Motor neuron (in vitro differentiated cells): ENCODE measurements around the gene SARS2. TPM values are rescaled to one million over a fixed set of nuclear protein-coding genes. Genes with fewer than 3 reads are reported as not detected.

Experiments
- ATAC-seq, 8 experiments: fragments of 200-7000 bp; cut with Tn5 transposase; replicated peaks in 6 of 8; 2 replicates each; pipeline ENCODE4 v1.8.0; 2021; ENCODE audit warnings: mild to moderate bottlenecking in 8 of 8, moderate library complexity in 8 of 8
- H3K27ac ChIP-seq, 2 donors: fragments of 250-450 bp; sonication (Bioruptor Pico); 2 replicates each; pipeline ENCODE4 v1.9.0; 2021; ENCODE audit warnings: antibody characterized with exemption in 2 of 2, mild to moderate bottlenecking in 2 of 2, moderate library complexity in 1 of 2
- H3K4me1 ChIP-seq, 2 donors: fragments of 250-450 bp; sonication (Bioruptor Pico); replicated peaks in 1 of 2; 2 replicates each; pipeline ENCODE4 v1.6.1; 2021; ENCODE audit warnings: antibody characterized with exemption in 2 of 2, mild to moderate bottlenecking in 2 of 2, moderate library complexity in 1 of 2
- H3K4me3 ChIP-seq, 5 donors: fragments of 250-450 bp; sonication (Bioruptor Pico); 2 replicates each; pipeline ENCODE4 v1.9.0; 2021; ENCODE audit warnings: antibody characterized with exemption in 5 of 5, mild to moderate bottlenecking in 5 of 5, moderate library complexity in 4 of 5
- WGBS, 10 experiments: fragments of 450-650 bp; shearing (Covaris generic); methylation state at CpG; one replicate each; pipeline ENCODE4 v1.0.0; 2022; 5-methylcytosine and 5-hydroxymethylcytosine counted together
- in situ Hi-C, 9 experiments: fragments of 400-800 bp; cut with MboI; loops; one replicate each; pipeline ENCODE4 v1.15.0; 2021; ENCODE audit warnings: low sequenced_read_pairs in 9 of 9, low pct_unique_long_range_greater_than_20kb in 2 of 9; ENCODE audit not compliant: unreplicated experiment in 9 of 9
- total RNA-seq, 8 experiments: library from RNA; unstranded; fragments of 300-600 nt; gene quantifications; 2 replicates each; pipeline versions ENCODE4 v1.2.3 to v1.2.4, GENCODE V29; 2022

Gene SARS2
- total RNA-seq, 8 experiments from 2014 or later, result 8.4 to 53.6 (median 19.1) TPM

DNA sequence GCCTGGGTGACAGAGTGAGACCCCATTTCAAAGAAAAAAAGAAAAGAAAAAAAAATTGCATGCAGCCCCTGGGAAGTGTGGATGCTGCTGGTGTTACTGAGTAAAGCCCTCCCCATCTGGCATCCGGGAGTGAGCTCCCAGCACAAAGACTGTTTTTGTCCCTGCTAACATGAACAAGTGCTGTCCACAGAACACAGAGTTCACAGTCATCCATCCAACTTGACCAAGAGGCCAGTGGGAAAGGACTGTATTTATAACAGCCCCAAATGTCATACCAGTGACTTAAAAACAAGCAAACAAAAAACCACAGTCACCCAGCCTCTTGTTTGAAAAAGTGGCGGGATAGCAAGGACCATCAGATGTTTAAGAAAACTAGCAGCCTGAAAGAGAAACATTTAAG is 34.2 kb upstream of the SARS2 start:
- in situ Hi-C loops, result loop anchor here in 4 of 9 experiments (25.0 kb wide), 1 partner anchor 373 kb away; the partner anchor contains the start of genes GMFG (in 4 of the 4) and SAMD4B (in 4 of the 4)
- peaks cover 0 to 2% of the 10 kb centered on the region in 2 donors for H3K4me1 ChIP-seq
- no peak overlapping the region for H3K27ac ChIP-seq
- 60 to 100% (median 92%) methylated on average over 1 to 2 of the region's 2 CpGs for WGBS, 10 experiments
- no peak for ATAC-seq
- no peak overlapping the region for H3K4me3 ChIP-seq

DNA sequence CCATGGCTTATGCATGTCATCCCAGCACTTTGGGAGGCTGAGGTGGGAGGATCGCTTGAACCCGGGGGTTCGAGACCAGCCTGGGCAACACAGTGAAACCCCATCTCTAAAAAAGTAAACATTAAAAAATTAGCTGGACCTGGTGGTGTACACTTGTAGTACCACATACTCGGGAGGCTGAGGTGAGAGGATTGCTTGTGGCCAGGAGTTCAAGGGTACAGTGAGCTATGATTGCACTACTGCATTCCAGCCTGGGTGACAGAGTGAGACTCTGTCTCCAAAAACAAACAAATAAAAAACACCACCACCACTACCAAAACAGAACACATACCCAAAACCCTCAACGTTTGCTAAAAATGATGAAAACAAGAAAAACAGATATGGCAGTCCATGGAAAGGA is 29.1 kb upstream of the SARS2 start:
- ATAC-seq, result no peak
- in situ Hi-C loops, result loop anchor here in 4 of 9 experiments (25.0 kb wide), 1 partner anchor 378 kb away; the partner anchor contains the start of genes GMFG (in 4 of the 4) and SAMD4B (in 4 of the 4)
- Histone ChIP-seq H3K4me1 (peaks cover 0 to 2% of the 10 kb centered on the region in 2 donors), H3K4me3 (no peak overlapping the region), H3K27ac (no peak overlapping the region)
- WGBS, 10 experiments, result 70 to 100% (median 92%) methylated on average over 1 to 5 of the region's 5 CpGs

DNA sequence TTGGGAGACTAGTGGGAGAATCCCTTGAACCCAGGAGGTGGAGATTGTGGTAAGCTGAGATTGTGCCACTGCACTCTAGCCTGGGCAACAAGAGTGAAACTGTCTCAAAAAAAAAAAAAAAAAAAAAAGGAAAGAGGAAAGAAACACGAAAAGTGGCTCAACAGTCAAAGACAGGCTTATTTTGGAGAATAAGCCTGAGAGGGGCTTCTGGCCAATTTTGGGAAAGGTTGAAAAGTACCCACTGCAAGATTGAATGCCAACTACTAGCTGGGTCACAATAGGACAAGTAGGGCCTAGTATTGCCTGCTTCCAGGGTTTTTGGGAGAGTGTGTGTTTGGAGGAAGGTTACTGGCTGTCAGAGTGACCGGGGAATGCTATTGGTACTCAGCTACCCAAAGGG is 27.7 kb upstream of the SARS2 start:
- Histone ChIP-seq H3K27ac (no peak overlapping the region), H3K4me1 (peaks cover 0 to 2% of the 10 kb centered on the region in 2 donors), H3K4me3 (no peak overlapping the region)
- 33 to 100% (median 96%) methylated on average over 1 to 2 of the region's 2 CpGs for WGBS, 10 experiments
- in situ Hi-C loops, result loop anchor here in 4 of 9 experiments (25.0 kb wide), 1 partner anchor 379 kb away; the partner anchor contains the start of genes GMFG (in 4 of the 4) and SAMD4B (in 4 of the 4)
- ATAC-seq, result no peak

- in situ Hi-C loops, result loop anchor here in 4 of 9 experiments (25.0 kb wide), 1 partner anchor 381 kb away; the partner anchor contains the start of genes GMFG (in 4 of the 4) and SAMD4B (in 4 of the 4)
- H3K27ac ChIP-seq, result no peak overlapping the region
- no peak overlapping the region for H3K4me3 ChIP-seq
- 57 to 100% (median 91%) methylated on average over 1 to 2 of the region's 2 CpGs; no CpG with 5 or more reads in 2 of the 10 experiments for WGBS, 10 experiments
- no peak for ATAC-seq
- no peaks in the 10 kb centered on the region for H3K4me1 ChIP-seq
Observed at GRCh38 chr19:38956264-38956663, 25.7 kb upstream of the SARS2 start.

GRCh38 chr19:38953677-38954076 is 23.1 kb upstream of the SARS2 start:
- no peak overlapping the region for H3K27ac ChIP-seq
- H3K4me1 ChIP-seq, result peaks cover 0 to 5% of the 10 kb centered on the region in 2 donors
- H3K4me3 ChIP-seq, result no peak overlapping the region
- in situ Hi-C loops, result loop anchor here in 4 of 9 experiments (25.0 kb wide), 1 partner anchor 384 kb away; the partner anchor contains the start of genes GMFG (in 4 of the 4) and SAMD4B (in 4 of the 4)
- no peak for ATAC-seq
- 75 to 100% (median 81%) methylated on average over 1 to 4 of the region's 4 CpGs; no CpG with 5 or more reads in 6 of the 10 experiments for WGBS, 10 experiments

GRCh38 chr19:38952395-38953165 is 22.0 kb upstream of the SARS2 start:
- in situ Hi-C loops, result loop anchor here in 4 of 9 experiments (25.0 kb wide), 1 partner anchor 385 kb away; the partner anchor contains the start of genes GMFG (in 4 of the 4) and SAMD4B (in 4 of the 4)
- no peak overlapping the region for H3K27ac ChIP-seq
- WGBS, 10 experiments, result 54 to 97% (median 75%) methylated on average over 2 to 13 of the region's 13 CpGs
- H3K4me3 ChIP-seq, result no peak overlapping the region
- ATAC-seq, result peak in 1 of 8 experiments; percentile 36
- H3K4me1 ChIP-seq, result peaks cover 0 to 5% of the 10 kb centered on the region in 2 donors

GRCh38 chr19:38951187-38951586 is 20.6 kb upstream of the SARS2 start:
- 88 to 100% (median 94%) methylated on average over 1 to 3 of the region's 3 CpGs; no CpG with 5 or more reads in 1 of the 10 experiments for WGBS, 10 experiments
- ATAC-seq, result no peak
- Histone ChIP-seq H3K4me1 (peaks cover 0 to 5% of the 10 kb centered on the region in 2 donors), H3K4me3 (no peak overlapping the region), H3K27ac (no peak overlapping the region)
- in situ Hi-C loops, result loop anchor here in 4 of 9 experiments (25.0 kb wide), 1 partner anchor 386 kb away; the partner anchor contains the start of genes GMFG (in 4 of the 4) and SAMD4B (in 4 of the 4)

DNA sequence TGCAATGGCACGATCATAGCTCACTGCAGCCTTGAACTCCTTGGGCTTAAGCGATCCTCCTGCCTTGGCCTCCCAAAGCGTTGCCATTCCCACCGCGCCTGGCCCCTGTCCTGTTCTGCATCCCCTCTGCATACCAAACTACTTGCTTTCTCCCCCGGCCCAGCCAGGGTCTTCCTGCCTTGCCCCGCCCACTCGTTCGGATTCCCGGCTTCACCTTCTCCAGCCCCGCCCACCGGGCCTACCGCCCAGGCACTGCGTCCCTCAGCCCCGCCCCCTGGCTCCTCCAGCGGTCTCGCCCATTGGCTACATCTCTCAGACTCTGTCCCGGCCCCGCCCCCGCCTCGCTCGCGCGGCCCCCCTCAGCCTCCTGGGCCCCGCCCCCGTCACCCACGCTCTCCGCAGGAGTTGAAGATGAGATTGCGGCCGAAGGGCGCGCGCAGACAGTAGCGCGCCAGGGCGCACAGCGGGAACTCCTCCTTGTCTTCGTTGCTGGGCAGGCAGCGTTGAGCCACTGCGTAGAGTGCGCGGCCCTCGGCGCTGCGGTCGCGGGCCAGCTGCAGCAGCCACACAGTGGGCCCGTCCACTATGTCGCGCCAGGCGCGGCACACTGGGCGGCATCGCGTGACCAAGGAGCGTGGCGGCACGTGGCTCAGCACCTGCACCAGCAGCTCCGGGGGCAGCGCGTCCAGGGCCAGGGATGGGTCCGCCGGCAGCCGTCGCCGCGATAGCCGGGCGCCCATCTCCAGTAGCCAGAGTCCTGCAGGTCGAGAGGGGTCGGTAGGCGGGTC is 19.2 kb upstream of the SARS2 start:
- Histone ChIP-seq H3K4me3 (peak overlapping the region; percentile 10 to 33 (median 26)), H3K27ac (peak overlapping the region in 1 of 2 donors; percentile 48), H3K4me1 (peaks cover 0 to 5% of the 10 kb centered on the region in 2 donors)
- ATAC-seq, result peak; percentile 22 to 92 (median 78)
- WGBS, 10 experiments, result 75 to 100% methylated on average over 1 of the region's 72 CpGs; no CpG with 5 or more reads in 8 of the 10 experiments
- in situ Hi-C loops, result loop anchor here in 5 of 9 experiments (25.0 kb wide), 2 partner anchors 388 to 537 kb away; partner anchors contain the start of genes GMFG (in 4 of the 5), SAMD4B (in 4 of the 5) and FAM98C (in 1 of the 5)

DNA sequence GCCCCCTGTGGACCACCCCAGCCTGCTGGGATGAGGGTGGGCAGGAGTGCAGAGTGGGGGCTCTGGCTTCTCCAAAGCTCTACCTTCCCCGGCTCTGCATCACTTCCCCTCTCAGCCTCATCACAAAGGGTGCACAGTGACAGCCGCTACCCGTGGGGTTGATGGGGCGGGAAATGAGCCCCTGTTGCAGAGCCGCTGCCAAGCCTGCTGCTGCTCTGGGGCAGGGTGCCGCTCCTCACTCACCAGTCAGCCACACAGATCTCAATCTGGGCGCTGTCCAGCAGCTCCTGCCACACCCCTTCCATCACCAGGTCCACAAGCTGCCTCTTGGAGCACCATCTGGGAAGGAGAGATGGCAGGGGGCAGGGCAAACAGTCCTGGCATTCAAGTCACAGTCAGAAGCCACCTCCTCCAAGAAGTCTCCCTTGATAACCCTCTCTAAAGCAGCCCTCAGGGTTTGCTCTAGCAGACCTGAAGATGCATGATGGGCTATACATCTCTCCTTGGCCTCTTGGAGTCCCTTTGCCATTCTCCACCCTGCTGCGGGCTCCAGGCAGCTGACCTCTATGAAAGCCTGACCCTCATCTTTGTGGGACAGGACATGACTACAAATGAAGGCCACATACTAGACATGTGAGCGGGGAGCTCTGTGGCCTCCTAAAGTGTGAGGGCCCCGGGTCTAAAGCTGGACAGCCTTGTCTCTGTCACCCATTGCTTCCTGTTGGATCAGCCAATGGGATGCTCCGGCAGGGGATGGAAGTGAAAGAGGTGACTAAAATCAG is 15.9 kb upstream of the SARS2 start:
- H3K27ac ChIP-seq, result no peak overlapping the region
- no peak overlapping the region for H3K4me3 ChIP-seq
- ATAC-seq, result peak in 1 of 8 experiments; percentile 14
- in situ Hi-C loops, result loop anchor here in 1 of 9 experiments (25.0 kb wide), 1 partner anchor 534 kb away; the partner anchor contains the start of gene FAM98C
- H3K4me1 ChIP-seq, result peaks cover 0 to 5% of the 10 kb centered on the region in 2 donors
- WGBS, 10 experiments, result 72 to 100% (median 90%) methylated on average over 1 to 5 of the region's 11 CpGs; no CpG with 5 or more reads in 4 of the 10 experiments

DNA sequence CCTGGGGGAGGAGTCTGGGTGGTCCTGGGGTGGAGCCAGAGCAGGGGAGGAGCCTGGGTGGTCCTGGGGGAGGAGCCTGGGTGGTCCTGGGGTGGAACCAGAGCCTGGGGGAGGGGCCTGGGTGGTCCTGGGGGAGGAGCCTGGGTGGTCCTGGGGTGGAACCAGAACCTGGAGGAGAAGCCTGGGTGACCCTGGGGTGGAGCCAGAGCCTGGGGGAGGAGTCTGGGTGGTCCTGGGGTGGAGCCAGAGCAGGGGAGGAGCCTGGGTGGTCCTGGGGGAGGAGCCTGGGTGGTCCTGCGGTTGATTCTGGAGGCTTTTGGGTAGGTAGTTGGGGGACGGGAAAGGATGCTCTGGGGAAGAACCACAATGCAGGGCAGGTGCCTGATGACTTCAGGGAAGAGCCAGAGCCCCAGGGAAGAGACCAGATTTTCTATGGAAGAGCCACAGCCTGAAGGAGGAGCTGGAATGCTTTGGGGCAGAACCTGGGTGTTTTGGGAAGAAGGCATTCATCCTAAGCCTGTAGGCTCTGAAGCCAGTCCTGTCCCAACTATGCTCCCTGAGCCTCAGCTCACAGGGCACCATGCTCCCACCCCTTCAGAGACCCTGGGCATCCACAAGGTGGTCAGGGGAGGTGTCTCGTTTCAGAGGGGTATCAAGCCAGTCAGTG is 15.1 kb upstream of the SARS2 start:
- in situ Hi-C loops, result loop anchor here in 1 of 9 experiments (25.0 kb wide), 1 partner anchor 533 kb away; the partner anchor contains the start of gene FAM98C
- H3K4me1 ChIP-seq, result peaks cover 0 to 5% of the 10 kb centered on the region in 2 donors
- H3K4me3 ChIP-seq, result no peak overlapping the region
- no CpG with 5 or more reads among the region's 3 CpGs for WGBS, 10 experiments
- H3K27ac ChIP-seq, result no peak overlapping the region
- no peak for ATAC-seq

DNA sequence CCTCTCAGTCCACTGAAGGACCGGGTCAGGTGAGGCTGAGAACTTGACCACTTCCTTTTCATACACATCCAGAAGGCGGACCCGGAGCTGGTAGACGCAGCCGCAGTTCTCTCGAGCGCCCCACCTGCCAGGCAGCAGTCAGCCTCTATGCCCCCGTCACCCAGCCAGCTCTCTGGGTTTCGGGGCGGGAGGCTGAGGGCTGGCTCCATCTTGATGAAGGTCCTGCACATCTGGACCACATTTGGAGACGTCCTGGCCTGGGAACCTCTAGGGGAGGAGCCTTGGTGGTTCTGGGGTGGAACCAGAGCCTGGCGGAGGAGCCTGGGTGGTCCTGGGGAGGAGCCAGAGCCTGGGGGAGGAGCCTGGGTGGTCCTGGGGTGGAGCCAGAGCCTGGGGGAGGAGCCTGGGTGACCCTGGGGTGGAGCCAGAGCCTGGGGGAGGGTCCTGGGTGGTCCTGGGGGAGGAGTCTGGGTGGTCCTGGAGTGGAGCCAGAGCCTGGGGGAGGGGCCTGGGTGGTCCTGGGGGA is 14.5 kb upstream of the SARS2 start:
- peak in 1 of 8 experiments; percentile 24 for ATAC-seq
- in situ Hi-C loops, result loop anchor here in 1 of 9 experiments (25.0 kb wide), 1 partner anchor 533 kb away; the partner anchor contains the start of gene FAM98C
- Histone ChIP-seq H3K4me3 (no peak overlapping the region), H3K27ac (no peak overlapping the region), H3K4me1 (peaks cover 0 to under 1% of the 10 kb centered on the region in 2 donors)
- no CpG with 5 or more reads among the region's 12 CpGs for WGBS, 10 experiments
